ENCODE results near the gene UNK. TPM values are rescaled to one million over a fixed set of nuclear protein-coding genes. Genes with fewer than 3 reads are reported as not detected.

The UNK gene
- total and polyA plus RNA-seq, 2 of the 13 experiments (the other 11 are each of a cell fraction or from before 2014, with no cell fraction given): 31.6 to 33.0 TPM

- TF ChIP-seq ZBTB37 (CRISPR knock-in tag; IDR thresholded peaks at IDR 0.05) (no peak), FOXC1 (CRISPR knock-in tag; IDR thresholded peaks at IDR 0.05; ENCODE audit: borderline replicate concordance) (no peak), ZSCAN25 (CRISPR knock-in tag; IDR thresholded peaks at IDR 0.05) (no peak), SOX6 (IDR thresholded peaks at IDR 0.05) (no peak), SOX6 (CRISPR knock-in tag; IDR thresholded peaks at IDR 0.05) (peak; percentile 77), ZNF510 (CRISPR knock-in tag; IDR thresholded peaks at IDR 0.05; ENCODE audit: low read depth) (0 out of 2 replicates have a peak, but pooled peaks have one; percentile 38), ZBTB1 (CRISPR knock-in tag; IDR thresholded peaks at IDR 0.05; ENCODE audit: borderline replicate concordance) (no peak), ZNF292 (CRISPR knock-in tag; IDR thresholded peaks at IDR 0.05; ENCODE audit: borderline replicate concordance, low read depth) (0 out of 2 replicates have a peak, but pooled peaks have one; percentile 24), CENPBD1 (CRISPR knock-in tag; IDR thresholded peaks at IDR 0.05; ENCODE audit: borderline replicate concordance, low read depth) (no peak), ZNF841 (CRISPR knock-in tag; IDR thresholded peaks at IDR 0.05; ENCODE audit: borderline replicate concordance) (no peak), PHF8 (CRISPR knock-in tag; IDR thresholded peaks at IDR 0.05) (no peak), BCL3 (CRISPR knock-in tag; IDR thresholded peaks at IDR 0.05) (no peak), ZNF547 (CRISPR knock-in tag; IDR thresholded peaks at IDR 0.05) (no peak), ZNF883 (CRISPR knock-in tag; IDR thresholded peaks at IDR 0.05; ENCODE audit: not compliant biosample characterization) (no peak), ZNF264 (CRISPR knock-in tag; IDR thresholded peaks at IDR 0.05) (no peak), ATAD3A (CRISPR knock-in tag; IDR thresholded peaks at IDR 0.05) (no peak), TBP (CRISPR knock-in tag; IDR thresholded peaks at IDR 0.05) (no peak), MEIS2 (CRISPR knock-in tag; IDR thresholded peaks at IDR 0.05) (no peak), FOSL2 (CRISPR knock-in tag; IDR thresholded peaks at IDR 0.05) (no peak; the same call in 1 of the 2 replicates), U2AF1 (optimal IDR thresholded peaks at IDR 0.05; ENCODE audit: low read depth, low read length) (no peak), GABPB1 (CRISPR knock-in tag; IDR thresholded peaks at IDR 0.05) (0 out of 2 replicates have a peak, but pooled peaks have one; percentile 29), MXD4 (CRISPR knock-in tag; IDR thresholded peaks at IDR 0.05) (no peak), ZNF382 (CRISPR knock-in tag; IDR thresholded peaks at IDR 0.05; ENCODE audit: borderline replicate concordance) (no peak), ZSCAN12 (CRISPR knock-in tag; IDR thresholded peaks at IDR 0.05) (no peak), HNF4A (CRISPR knock-in tag; IDR thresholded peaks at IDR 0.05) (peak; percentile 50), EP300 (IDR thresholded peaks at IDR 0.05; ENCODE audit: low read depth in 2 of 2, low read length in 2 of 2) (peak in 1 of 2 experiments; percentile 28; a peak in 1 of 4 replicates), EP300 (CRISPR knock-in tag; IDR thresholded peaks at IDR 0.05; ENCODE audit: borderline replicate concordance) (no peak; the same call in 1 of the 2 replicates), ZKSCAN8 (CRISPR knock-in tag; IDR thresholded peaks at IDR 0.05; ENCODE audit: borderline replicate concordance) (no peak), DMAP1 (CRISPR knock-in tag; IDR thresholded peaks at IDR 0.05) (no peak), TOPORS (CRISPR knock-in tag; IDR thresholded peaks at IDR 0.05) (peak; percentile 45; the same call in 1 of the 2 replicates)
Measured at GRCh38 chr17:75848523-75849278, 64.1 kb downstream of the UNK start (continued).

Data from HepG2 (cell line).